Measurements from ENCODE around the gene LIMK2.
A peak's percentile ranks its signal among the peaks of the same experiment; 100 is the strongest.
"Not testable (repeated sequence)": the region's sequence is repeated elsewhere in the genome, so short reads cannot be mapped to it uniquely, and the experiment has no call there.

Gene LIMK2
- 16.4 to 158 (median 31.0) reads per million in 18 experiments for total RNA-seq

DNA sequence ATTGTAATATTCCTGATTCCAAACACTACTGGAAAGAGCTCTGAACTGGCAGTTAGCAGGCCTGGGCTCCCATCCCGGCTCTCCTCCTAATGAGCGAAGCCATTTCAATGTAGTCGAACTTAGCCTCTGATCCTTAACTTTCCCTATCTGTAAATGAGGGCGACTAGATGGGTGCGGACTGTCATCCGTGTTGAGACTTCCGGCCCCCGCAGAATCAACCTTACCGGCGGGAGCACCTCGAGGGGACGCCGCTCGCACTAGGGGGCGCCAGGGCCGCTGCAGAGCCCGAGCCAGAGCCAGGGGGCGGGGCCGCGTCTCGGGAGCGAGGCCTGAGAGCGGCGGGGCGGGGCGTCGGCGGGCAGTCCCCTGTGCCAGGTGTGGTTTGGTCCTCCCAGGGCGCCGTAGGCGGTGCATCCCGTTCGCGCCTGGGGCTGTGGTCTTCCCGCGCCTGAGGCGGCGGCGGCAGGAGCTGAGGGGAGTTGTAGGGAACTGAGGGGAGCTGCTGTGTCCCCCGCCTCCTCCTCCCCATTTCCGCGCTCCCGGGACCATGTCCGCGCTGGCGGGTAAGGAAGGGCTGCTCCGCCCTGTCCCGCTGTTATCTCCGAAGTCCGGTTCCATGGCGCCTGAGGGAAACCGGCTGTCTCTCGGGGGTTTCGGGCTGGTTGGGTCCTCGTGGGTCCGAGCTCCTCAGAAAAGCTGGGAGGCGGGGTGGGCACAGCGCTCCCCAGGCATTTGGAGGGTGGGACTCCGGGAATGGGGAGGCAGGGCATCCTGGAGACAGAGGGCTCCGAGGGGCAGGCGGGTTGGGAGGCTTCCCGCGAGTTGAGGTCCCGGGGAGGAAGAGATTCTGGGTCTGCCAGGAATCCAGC is at the start of gene LIMK2:
LIMK2 (plus strand) TSS at position 437 of the 869 bp plus-strand sequence; CDS start at position 548, 111 bp downstream.
- DNase-seq: peak; percentile 82 to 88

DNA sequence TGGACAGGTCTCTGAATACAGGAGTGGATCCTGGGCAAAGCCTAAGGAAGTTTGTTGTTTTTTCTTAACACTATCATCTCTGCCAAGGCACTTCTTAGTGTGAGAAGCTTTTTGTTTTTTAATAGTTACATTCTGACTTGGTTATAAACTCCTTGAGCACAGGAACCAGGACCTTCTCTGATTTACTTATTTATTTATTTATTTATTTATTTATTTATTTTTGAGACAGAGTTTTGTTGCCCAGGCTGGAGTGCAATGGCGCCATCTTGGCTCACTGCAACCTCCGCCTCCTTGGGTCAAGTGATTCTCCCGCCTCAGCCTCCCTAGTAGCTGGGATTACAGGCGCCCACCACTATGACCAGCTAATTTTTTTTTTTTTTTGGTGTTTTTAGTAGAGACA is 41.1 kb upstream of the LIMK2 start:
- no peak for DNase-seq

DNA sequence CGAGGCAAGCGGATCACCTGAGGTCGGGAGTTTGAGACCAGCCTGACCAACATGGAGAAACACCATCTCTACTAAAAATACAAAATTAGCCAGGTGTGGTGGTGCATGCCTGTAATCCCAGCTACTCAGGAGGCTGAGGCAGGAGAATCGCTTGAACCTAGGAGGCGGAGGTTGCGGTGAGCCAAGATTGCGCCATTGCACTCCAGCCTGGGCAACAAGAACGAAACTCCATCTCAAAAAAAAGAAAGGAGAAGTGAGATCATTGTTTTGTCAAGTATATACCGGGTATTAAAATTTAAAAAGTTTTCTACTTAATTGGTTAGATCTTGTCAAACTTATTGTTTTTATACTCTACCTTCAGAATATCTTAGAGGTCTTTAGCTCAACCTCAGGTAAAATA is 40.4 kb upstream of the LIMK2 start:
- DNase-seq: peak in 1 of 2 donors; percentile 58

DNA sequence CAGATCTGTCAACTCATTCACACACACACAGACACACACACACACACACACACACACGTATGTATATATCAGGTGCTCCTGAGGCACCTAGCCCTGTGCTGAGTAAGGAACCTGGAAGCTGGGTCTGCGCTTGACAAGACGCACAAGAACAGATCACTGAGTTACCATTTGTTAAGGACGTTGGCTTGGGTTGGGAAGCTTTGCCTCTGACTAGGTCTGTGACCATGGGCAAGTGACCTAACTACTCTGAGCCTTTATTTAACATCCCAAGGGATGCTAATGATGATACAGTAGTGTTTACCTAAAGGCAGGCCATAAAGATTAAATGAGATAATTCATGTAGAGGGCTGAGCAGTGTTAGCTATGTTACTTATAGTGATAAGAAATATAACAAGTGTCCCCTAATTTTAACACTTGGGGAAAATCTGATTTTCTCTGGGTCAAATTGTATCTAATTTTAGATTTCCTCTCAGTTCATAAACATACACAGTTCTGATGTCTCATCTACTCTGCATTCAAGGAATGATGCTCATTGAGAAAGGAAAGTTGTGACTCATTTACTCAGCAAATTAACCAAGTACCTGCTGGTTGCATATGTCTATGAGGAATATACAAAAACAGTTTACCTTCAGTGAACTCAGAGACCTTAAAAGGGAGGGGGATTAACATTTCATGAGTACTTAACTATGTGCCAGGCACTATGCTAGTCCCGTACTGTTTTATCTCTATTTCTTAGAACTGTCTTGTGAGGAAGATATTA is 38.5 kb upstream of the LIMK2 start:
- no peak for DNase-seq

DNA sequence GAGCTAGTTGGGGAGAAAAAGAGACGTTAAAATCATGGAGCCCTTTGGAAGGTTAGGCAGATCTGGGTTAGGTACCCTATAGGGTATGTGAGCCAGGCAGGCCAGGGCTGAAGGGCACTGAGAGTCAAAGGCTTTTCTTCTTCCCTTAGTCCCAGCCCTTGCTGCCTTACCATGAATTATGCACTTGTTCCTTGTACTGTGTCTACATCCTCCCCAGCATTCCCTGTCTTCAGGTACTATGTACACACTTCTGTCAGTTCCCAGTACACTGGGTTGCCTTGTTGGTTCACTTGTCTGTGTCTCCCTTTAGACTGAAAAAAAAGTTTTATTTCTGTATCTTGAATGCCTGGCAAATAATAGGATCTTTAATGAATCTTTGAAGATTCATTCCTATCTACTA is 35.2 kb upstream of the LIMK2 start:
- DNase-seq: no peak

DNA sequence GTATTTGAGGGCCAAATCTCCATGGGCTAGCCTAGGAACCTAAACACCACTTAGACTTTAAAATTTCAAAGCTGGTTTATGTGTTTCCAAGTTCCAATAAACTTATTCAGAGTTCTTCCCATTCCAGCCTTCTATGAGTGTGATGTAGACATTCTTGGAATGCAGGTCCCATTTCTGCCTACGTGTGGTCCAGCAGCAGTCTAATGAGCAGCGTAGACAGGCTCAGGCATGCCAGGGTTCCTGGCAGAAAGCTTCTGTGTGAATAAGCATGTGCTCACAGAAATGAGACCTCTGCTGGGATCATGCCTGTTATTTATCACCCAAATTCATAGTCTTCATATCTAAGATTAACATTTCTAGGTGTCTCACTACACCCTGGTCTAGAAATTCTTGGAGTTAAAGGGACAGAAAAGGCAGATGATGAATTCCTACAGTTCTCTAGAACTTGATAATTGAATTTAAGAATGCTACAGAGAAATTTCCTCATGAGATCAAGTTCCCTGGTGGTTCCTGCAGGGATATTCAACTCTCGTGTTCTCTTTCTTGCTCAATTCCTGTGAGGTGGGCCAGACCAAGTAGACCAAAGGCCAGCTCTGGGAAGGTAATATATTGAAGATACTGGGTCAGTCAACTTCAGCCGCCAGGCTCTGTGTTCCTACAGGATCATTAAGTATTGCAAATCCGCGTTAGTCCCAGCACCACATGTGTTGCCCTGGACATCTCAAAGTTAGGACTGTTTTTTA is 34.5 kb upstream of the LIMK2 start:
- DNase-seq: no peak

DNA sequence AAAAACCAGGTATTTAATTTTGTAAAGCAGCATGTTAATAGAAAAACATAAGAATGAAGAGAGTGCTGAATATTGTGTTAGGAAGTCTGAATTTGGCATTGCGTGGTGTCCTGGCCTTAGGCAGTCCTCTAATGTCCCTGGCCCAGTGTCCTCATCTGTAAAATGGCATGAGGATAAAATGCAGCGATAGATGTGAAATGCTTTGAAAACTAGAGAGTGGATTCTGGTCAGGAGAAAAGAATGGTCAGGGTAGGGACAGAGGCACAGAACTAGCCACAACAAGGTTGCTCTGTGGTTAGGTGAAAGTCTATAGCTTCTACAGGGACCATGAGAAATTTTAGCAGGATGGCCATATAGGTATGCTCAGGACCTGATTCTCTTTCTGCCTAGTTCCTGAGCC is 33.2 kb upstream of the LIMK2 start:
- DNase-seq: no peak

DNA sequence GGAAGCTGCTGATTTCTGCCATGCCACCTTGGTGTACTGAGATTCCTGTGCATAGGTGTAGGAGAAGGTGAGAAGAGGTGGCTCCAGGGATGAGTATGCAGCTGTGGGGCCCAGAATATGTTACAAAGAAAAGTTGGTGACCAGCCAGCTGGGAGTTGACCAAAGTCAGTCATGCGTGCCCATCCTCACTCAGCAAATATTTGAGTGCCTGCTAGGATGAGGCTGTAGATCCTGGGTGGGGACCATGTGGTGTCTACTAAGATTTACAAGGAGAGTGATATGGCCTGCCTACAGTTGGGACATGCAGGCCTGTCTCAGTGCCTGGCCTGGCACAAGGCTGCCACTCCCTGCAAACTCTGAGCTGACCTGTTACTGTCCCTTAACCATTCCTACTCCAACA is 32.8 kb upstream of the LIMK2 start:
- no peak for DNase-seq

DNA sequence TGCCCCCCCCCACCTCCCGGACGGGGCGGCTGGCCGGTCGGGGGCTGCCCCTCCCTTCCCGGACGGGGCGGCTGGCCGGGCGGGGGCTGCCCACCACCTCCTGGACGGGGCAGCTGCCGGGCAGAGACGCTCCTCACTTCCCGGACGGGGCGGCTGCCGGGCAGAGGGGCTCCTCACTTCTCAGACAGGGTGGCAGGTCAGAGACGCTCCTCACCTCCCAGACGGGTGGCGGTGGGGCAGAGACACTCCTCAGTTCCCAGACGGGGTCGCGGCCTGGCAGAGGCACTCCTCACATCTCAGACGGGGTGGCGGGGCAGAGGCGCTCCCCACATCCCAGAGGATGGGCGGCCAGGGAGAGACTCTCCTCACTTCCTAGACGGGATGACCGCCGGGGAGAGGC is 28.1 kb upstream of the LIMK2 start:
- DNase-seq: no peak

DNA sequence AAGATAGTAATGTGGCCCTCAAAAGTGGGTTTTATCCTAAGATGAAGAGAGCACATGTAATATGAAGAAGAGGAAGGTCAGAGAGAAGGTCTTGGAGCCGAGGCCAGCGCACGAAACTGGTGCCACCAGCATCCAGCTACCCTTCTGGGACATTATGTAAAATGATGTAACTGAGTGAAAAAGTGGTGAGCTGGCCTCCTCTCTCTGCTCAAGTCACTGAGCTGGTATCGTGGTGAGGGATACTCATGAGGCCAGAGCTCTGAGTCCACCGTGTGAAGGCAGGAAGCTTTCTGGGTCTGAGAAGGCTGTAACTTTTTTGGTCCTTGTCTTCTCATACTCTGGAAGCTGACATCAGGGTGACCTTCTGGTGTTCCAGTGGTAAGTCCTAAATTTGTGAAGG is 27.0 kb upstream of the LIMK2 start:
- no peak for DNase-seq

DNA sequence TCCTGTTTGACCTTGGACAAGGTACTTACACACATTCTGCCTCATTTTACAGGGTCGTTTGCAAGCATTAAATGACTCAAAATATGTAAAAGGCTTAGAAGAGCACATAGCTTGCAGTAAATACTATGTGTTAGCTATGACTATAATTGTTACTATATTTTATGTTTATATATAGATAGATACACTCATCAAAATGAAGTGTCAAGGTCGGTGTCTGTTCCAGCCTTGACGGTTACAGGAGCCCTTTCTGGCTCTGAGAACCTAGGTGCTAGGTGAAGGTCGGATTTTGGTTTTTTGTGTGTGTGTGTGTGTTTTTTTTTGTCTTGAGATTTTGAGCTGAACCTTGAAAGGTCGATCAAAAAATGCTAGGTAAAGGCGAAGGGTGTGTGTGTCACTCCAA is 24.5 kb upstream of the LIMK2 start:
- no peak for DNase-seq

DNA sequence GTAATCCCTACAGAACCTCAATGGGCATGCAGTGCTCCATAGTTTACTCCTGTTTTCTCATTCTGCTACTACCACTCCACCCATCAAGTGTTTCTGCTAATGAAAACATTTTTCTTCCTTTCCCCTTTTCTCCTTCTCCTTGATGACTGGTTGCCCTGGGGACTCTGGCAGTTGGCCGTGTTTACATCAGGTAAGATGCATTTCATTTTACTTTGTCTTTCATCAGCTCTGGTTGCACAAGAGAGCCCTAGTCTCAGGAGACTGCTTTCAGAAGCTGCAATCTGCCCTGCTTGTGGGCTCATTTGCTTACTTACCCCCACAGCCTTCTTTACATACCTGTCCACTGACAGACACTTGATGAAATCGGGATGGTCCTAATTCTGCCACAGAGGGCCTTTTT is 19.6 kb upstream of the LIMK2 start:
- no peak for DNase-seq

DNA sequence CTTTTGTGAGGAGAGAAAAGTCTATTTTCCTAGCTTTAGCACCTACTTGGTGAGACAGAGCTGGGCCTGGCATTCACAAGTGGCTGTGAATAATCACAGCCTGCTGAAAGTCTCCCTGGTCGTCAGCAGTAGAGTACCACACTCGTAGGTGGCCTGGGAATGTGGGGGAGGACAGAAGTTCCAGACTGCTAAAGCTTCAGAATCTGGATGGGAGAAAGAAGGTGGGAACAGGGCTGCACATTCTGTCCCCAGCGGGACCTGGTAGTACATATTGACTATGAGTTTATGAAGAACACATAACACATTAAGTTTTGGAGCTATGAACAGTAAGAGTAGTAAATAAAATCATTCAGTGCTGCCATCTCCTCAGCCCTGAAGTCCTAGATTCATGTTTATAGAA is 19.0 kb upstream of the LIMK2 start:
- no peak for DNase-seq

DNA sequence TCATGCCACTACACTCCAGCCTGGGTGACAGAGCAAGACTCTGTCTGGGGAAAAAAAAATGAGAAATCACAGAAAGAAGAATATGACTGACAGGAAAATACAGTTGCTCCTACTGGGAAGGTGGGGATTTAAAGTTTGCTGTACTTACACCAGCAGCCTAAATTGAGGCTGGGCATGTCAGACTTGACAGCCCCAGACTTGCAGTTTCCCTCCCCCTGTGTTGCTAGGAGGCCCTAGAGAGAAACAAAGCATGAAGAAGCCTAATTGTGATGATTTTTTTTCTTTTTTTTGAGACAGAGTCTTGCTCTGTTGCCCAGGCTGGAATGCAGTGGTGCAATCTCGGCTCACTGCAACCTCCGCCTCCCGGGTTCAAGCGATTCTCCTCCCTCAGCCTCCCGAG is 17.4 kb upstream of the LIMK2 start:
- DNase-seq: not testable (repeated sequence)

DNA sequence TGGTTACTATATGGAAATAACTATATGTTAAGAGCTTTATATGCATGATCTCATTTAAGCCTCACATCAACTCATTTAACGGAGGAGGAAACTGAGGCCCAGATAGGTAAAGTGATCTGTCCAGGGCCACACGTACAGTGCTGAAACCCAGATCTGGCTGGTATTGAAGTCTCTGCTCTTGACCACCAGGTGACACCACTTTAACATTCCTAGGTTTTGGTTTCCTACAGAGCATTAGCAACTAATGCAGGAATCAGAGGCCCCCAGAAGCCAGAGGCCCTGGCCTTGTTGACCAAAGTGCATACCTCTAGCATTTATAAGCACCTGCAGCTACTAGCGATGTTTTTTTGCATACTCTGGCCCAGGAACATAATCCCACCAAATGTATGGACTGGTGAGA is 12.9 kb upstream of the LIMK2 start:
- DNase-seq: no peak

DNA sequence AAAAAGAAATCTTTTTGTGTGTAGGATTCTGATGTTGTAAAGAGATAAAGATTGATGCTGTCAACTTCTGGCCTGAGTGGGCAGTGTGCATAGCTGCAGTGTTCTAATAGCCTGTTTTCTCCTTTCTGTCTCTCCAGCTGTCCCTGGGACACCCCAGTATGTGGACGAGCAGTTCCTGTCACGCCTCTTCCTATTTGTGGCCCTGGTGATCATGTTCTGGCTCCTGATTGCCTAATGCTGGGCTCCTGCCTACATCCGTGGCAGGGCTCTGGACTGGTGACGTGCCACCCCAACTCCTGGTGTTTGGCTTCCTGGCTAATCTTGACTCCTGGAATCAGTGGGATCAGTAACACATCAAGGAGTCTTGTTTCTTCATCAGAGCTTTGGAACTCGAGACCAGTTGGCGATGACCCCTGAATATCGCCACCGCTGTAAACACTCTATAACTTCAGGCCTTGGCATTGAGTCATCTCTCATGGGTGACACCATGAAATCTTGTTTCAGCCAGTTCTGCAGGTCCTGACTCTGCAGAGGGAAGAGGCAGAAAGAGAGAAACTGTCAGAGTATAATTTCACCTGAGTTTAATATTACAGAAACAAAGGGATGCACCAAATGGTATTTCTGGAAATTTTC is 7.6 kb upstream of the LIMK2 start:
- peak; percentile 48 to 50 for DNase-seq

DNA sequence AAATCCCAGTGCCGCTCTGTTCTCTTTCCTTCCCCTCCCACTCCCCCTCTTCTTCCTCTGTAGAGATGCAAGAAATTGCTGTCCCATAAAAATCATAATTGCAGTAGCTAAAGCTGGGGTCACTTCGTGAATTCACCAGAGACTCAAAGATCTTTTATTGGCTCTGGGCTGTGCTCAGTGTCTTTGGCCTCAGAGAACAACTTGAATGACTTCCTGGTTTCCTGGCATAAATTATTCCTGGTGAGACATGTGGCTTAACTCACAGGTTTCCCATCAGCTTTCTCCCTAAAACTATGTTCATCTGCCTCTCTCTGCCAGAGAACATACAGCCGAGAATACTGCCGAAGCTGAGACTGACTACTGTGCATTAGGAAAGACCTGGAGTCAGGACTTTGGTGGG is 7.0 kb upstream of the LIMK2 start:
- not testable (repeated sequence) for DNase-seq

DNA sequence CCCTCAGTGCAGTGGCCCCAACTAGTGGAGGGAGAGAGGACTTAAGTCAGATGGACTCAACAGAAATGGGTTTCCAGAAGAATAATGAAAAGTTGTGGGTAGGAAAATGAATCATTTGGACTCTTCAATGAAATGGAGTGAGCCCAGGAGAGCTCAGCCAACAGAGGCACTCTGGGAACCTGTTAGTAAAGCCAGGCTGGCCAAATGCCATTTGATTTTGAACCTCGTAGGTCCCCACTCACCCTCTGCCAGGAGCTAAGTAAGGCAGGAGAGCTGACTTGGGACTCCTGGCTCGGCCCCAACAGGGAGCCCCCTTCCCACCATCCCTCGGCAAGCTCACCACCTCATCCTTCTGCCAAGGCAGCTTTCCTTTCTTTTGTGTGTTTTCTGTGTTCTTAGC is 5.6 kb upstream of the LIMK2 start:
- not testable (repeated sequence) for DNase-seq

DNA sequence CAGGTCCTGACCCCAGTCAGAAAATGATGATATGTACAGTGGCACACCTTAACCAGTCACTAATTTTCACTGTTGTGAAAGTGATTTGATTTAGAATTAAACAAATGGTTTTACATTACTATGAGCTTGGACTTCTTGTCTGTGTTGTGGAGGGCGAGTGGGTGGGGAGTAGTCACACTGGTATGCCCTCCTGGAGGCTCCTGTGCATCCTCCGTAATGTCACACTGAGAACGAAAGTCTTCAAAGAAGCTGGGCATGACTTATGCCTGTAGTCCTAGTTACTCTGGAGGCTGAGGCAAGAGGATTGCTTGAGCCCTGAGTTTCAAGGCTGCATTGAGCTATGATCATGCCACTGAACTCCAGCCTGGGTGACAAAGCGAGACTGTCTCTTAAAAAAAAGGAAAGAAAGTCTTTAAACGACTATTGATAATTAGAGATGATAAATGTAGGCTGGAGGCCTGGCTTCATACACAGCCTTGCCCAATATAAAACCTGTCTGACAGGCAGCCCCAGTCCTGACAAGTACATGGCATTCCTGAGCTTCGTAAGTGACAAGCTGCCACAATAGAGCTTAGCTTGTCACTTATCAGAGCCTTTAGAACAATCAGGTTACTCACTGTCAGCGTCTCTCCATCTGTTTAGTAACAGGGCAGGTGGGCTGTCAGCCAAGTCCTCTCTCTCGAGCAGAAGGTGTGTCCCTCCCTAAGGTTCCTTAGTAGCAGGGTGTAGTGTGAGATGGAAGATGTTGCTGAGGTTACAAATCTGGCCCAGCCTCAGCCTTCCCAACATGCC is 5.0 kb upstream of the LIMK2 start:
- DNase-seq: no peak

DNA sequence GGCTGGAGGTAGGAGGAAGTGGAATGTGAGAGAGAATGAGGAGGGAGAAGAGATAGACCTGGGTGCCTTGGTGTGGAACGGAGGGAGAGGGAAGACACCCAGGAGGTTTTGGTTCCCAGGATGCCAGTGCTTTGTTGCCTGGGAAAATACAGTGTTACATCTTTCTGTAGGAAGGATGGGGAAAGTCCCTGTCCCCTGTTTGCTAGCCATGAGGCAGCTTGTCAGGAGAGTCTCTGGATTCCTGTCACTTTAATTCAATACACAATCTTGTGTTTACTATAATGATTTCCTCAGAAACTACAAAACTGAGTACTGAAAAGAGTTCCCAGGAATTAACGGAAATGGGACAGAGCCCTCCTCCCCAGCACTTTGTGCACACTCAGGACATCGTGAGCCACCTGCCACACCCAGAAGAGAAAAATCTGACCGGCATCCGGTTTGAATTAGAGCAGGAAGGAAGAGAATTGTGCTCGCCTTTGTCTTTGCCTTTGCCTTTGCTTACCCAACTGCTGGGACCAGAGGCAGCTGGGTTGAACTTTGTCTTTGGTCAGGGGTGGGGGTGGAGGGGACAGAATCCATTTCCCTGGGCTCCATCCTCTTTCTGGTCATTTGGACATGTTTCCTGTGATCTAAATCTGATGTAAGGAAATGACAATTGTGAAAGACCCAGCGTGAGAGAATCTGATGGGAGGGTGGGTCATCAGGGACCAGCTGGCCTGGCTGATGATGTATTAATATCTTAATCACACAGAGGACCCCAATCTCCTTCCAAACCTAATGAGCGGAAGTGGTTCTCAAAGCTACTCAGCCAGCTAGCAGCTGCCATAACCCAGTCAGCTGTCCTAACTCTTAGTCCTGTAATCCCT is 1.3 kb upstream of the LIMK2 start:
- peak; percentile 43 to 78 for DNase-seq

DNA sequence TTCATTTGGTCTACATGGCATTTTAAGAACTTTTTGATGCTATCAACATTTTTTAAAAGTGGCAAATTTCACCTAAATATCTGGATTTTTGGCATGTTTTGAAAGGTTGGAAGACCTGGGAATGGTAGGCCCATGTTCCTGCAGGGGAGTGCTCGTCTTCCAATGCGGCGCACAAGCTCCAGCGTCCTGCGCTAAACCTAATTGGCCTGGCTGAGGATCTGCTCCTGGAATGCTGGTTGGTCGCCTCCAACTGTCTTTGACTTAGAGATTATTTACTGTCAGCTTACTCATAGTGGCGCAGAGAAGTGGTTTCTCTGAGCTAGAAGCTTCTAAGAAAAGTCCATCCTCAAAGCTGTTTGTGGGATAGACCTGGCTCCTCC is 626 bp upstream of the LIMK2 start:
- DNase-seq: no peak
